ENCODE results near the gene COL4A2. TPM values are rescaled to one million over a fixed set of nuclear protein-coding genes. Genes with fewer than 3 reads are reported as not detected.

COL4A2 gene
- total RNA-seq, 4 donors from 2014 or later, result 51.2 to 85.8 (median 70.5) TPM

DNA sequence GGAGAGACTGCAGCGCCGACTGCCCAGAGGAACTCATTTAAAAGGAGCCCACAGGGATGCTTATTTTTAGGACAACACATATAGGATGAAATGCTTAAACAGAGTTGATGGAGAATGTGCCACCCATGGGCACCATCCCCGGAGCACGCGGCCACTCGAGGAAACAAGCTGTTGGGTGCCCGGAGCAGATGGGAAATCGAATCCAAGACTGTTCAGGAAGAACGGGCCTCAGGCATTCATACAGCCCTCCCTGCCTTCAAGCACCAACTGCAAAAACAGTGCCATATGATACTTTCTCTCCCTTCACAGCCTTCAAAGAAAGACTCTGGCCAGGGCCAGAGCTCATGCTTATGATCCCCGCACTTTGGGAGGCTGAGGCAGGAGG, 214.2 kb downstream of the COL4A2 start:
- no peaks in the 10 kb centered on the region for H3K9me3 ChIP-seq
- ATAC-seq (peak; percentile 24 to 37), DNase-seq (no peak)
- H3K27ac ChIP-seq, result peak overlapping the region; percentile 67 to 78 (median 73)
- intact Hi-C loops (cut with DNase I; ENCODE audit: low total_unique reads), result loop anchor here (2.0 to 5.0 kb wide), 2 partner anchors 22 to 109 kb away; no protein-coding TSS in a partner anchor
- no peak overlapping the region for H3K4me3 ChIP-seq
- H3K36me3 ChIP-seq, result no peaks in the 10 kb centered on the region
- TF ChIP-seq POLR2A (IDR thresholded peaks at IDR 0.05) (no peak), CTCF (IDR thresholded peaks at IDR 0.05 in 4 of 5, conservative IDR thresholded peaks at IDR 0.05 in 1 of 5) (no peak)
- H3K4me1 ChIP-seq, result peaks cover 10 to 31% of the 10 kb centered on the region in 2 donors
- in situ Hi-C loops (cut with MboI; ENCODE audit: low sequenced_read_pairs in 4 of 4), result no loop called here
- H3K27me3 ChIP-seq, result no peaks in the 10 kb centered on the region

DNA sequence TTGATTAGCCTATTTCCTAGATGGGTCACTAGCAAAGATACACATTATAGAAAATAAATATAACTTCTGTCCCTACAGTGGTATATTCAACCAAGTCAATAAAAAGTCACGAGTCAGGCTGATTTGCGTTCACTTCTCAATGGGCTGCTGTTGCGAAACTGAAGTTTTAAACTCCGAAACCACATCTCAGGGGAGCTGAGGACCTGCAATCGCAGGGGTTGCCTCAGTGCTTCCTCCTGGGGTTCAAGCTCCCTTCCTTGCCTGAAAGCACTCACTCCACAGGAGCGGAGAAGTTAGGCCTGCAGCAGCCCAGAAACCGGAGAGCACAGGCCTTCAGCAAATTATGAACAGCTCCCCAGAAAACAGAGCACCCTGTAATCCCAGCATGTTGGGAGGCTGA, 214.9 kb downstream of the COL4A2 start:
- Histone ChIP-seq H3K27me3 (no peaks in the 10 kb centered on the region), H3K4me3 (no peak overlapping the region), H3K27ac (peak overlapping the region; percentile 67 to 78 (median 73)), H3K36me3 (no peaks in the 10 kb centered on the region), H3K4me1 (peaks cover 10 to 38% of the 10 kb centered on the region in 2 donors), H3K9me3 (no peaks in the 10 kb centered on the region)
- in situ Hi-C loops (cut with MboI; ENCODE audit: low sequenced_read_pairs in 4 of 4) (no loop called here), intact Hi-C loops (cut with DNase I; ENCODE audit: low total_unique reads) (loop anchor here (2.0 to 5.0 kb wide), 2 partner anchors 23 to 110 kb away; no protein-coding TSS in a partner anchor)
- no peak for TF ChIP-seq POLR2A (IDR thresholded peaks at IDR 0.05)
- TF ChIP-seq CTCF (IDR thresholded peaks at IDR 0.05 in 4 of 5, conservative IDR thresholded peaks at IDR 0.05 in 1 of 5), result no peak
- DNase-seq (no peak), ATAC-seq (no peak)

- in situ Hi-C loops (cut with MboI; ENCODE audit: low sequenced_read_pairs in 4 of 4), result no loop called here
These were observed 215.6 kb downstream of the COL4A2 start for GRCh38 chr13:110522721-110523120.

GRCh38 chr13:110523180-110523579, 216.1 kb downstream of the COL4A2 start:
- Histone ChIP-seq H3K9me3 (no peaks in the 10 kb centered on the region), H3K36me3 (no peaks in the 10 kb centered on the region), H3K4me1 (peaks cover 10 to 44% of the 10 kb centered on the region in 2 donors), H3K27ac (peak overlapping the region in 2 of 4 donors; percentile 64 to 85), H3K27me3 (no peaks in the 10 kb centered on the region), H3K4me3 (no peak overlapping the region)
- in situ Hi-C loops (cut with MboI; ENCODE audit: low sequenced_read_pairs in 4 of 4), result no loop called here
- DNase-seq (no peak), ATAC-seq (no peak)
- intact Hi-C loops (cut with DNase I; ENCODE audit: low total_unique reads), result loop anchor here (5.0 kb wide), 1 partner anchor 111 kb away; no protein-coding TSS in a partner anchor
- TF ChIP-seq CTCF (IDR thresholded peaks at IDR 0.05 in 4 of 5, conservative IDR thresholded peaks at IDR 0.05 in 1 of 5) (no peak), POLR2A (IDR thresholded peaks at IDR 0.05) (no peak)

More at GRCh38 chr13:110522721-110523120, 215.6 kb downstream of the COL4A2 start:
- peaks cover 10 to 44% of the 10 kb centered on the region in 2 donors for H3K4me1 ChIP-seq
- DNase-seq (no peak), ATAC-seq (no peak)
- H3K27ac ChIP-seq, result peak overlapping the region in 1 of 4 donors; percentile 74
- H3K9me3 ChIP-seq, result no peaks in the 10 kb centered on the region
- no peaks in the 10 kb centered on the region for H3K27me3 ChIP-seq
- H3K4me3 ChIP-seq, result no peak overlapping the region
- intact Hi-C loops (cut with DNase I; ENCODE audit: low total_unique reads), result loop anchor here (5.0 kb wide), 1 partner anchor 110 kb away; no protein-coding TSS in a partner anchor
- H3K36me3 ChIP-seq, result no peaks in the 10 kb centered on the region
- no peak for TF ChIP-seq CTCF (IDR thresholded peaks at IDR 0.05 in 4 of 5, conservative IDR thresholded peaks at IDR 0.05 in 1 of 5)
- TF ChIP-seq POLR2A (IDR thresholded peaks at IDR 0.05), result no peak
